Activated T-cell treated with anti-CD3 and anti-CD28 coated beads, Interleukin-2, amount 50 U/mL, for 4 hours (primary cell): ENCODE results near the gene SYPL1. TPM values are rescaled to one million over a fixed set of nuclear protein-coding genes. Genes with fewer than 3 reads are reported as not detected.

ENCODE experiments used
- ATAC-seq, 2 donors: fragments of 200-7000 bp; cut with Tn5 transposase; one replicate each; pipeline ENCODE4 v1.10.0; 2021
- DNase-seq: peaks from one replicate; pipeline ENCODE4 v3.0.0-alpha.2; 2020
- H3K27me3 Mint-ChIP-seq: one replicate; pipeline ENCODE4 v1.8.0; 2021; ENCODE audit warnings: low read depth, mixed read lengths
- H3K36me3 Mint-ChIP-seq: one replicate; pipeline ENCODE4 v1.8.0; 2022; ENCODE audit warnings: mixed read lengths; ENCODE audit not compliant: insufficient read depth
- H3K4me1 Mint-ChIP-seq: one replicate; pipeline ENCODE4 v1.8.0; 2021; ENCODE audit warnings: low read depth, mixed read lengths
- H3K4me3 Mint-ChIP-seq: one replicate; pipeline ENCODE4 v1.8.0; 2021; ENCODE audit warnings: mild to moderate bottlenecking, moderate library complexity, mixed read lengths
- H3K9me3 Mint-ChIP-seq: one replicate; pipeline ENCODE4 v1.8.0; 2021; ENCODE audit warnings: mixed read lengths
- total RNA-seq, 3 donors: library from RNA; stranded (reverse); gene quantifications; one replicate each; pipeline ENCODE4 v1.2.1, GENCODE V29; 2021

SYPL1 gene
- total RNA-seq, 3 donors from 2014 or later: 20.0 to 24.1 (median 21.5) TPM

DNA sequence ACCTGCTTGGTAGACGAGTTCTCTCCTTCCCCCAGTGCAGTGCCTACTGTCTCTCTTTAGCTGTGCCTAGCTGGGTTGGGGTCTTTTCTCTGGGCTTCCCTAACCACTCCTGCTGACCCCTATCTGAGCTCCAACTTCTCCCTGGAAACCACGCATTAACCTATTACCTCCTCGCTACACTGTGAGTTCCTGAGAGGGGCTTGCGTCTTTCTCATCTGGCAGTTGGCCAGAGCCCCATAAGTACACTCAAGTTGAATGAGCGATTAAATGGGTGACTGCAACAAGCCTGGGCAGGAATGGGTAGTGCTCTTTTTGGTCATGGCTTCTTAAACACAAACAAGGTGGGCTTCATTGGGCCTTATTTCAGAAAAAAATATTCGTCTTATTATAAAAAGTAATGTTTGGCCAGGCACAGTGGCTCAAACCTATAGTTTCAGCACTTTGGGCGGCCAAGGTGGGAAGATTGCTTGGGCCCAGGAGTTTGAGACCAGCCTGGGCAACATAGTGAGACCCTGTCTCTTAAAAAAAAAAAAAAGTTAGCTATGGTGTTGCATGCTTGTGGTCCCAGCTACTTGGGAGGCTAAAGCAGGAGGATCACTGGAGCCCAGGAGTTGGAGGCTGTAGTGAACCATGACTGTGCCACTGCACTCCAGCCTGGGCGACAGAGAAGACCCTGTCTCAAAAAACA lies 41.4 kb downstream of the SYPL1 start:
- ATAC-seq (no peak), DNase-seq (no peak)
- no peaks in the 10 kb centered on the region for H3K9me3 Mint-ChIP-seq
- no peaks in the 10 kb centered on the region for H3K27me3 Mint-ChIP-seq
- H3K4me1 Mint-ChIP-seq: peaks cover 40% of the 10 kb centered on the region
- peak overlapping the region; percentile 74 for H3K4me3 Mint-ChIP-seq
- H3K36me3 Mint-ChIP-seq: no peaks in the 10 kb centered on the region

- H3K27me3 Mint-ChIP-seq: no peaks in the 10 kb centered on the region
- H3K4me1 Mint-ChIP-seq: peaks cover 40% of the 10 kb centered on the region
- ATAC-seq: no peak
- H3K4me3 Mint-ChIP-seq: no peak overlapping the region
- no peaks in the 10 kb centered on the region for H3K9me3 Mint-ChIP-seq
- no peak for DNase-seq
- no peaks in the 10 kb centered on the region for H3K36me3 Mint-ChIP-seq
These were observed 41.9 kb downstream of the SYPL1 start for GRCh38 chr7:106070201-106070551.

DNA sequence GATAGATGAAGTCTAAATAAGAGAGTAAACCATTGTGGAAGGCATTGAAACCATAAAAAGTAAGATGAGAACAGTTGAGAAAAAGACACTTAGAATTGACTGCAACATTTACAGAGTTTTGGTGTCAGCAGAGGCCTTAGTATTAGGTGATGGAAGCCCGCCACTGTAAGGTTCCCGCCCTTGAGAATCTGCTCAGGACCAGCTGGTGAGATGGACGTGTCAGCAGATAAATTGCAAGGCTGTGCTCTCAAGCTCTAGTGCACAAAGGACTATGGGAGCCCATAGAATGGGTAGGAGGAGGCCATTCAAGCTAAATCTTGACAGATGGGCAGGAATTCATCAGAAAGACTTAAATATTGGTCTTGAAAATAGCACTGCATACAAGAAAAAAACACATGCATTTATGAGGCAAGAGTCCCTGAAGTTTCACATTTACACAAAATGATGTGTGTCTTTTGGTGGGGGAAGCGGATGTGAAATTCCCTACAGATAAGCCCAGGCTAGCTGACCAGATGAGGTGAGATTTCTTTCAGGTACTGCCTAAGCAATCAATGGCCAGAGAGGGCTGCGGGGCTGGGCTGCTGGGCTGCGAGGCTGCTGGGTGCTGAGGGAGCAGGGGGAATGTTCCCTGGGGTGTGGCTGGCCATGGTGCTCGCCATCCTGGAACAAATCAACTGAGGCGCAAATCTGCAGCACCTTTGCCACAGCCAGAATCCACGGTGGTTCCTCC lies 42.5 kb downstream of the SYPL1 start:
- DNase-seq (no peak), ATAC-seq (no peak)
- H3K4me3 Mint-ChIP-seq: no peak overlapping the region
- no peaks in the 10 kb centered on the region for H3K36me3 Mint-ChIP-seq
- H3K9me3 Mint-ChIP-seq: no peaks in the 10 kb centered on the region
- peaks cover 39% of the 10 kb centered on the region for H3K4me1 Mint-ChIP-seq
- no peaks in the 10 kb centered on the region for H3K27me3 Mint-ChIP-seq

GRCh38 chr7:106068986-106069385 lies 43.1 kb downstream of the SYPL1 start:
- Mint-ChIP-seq H3K9me3 (no peaks in the 10 kb centered on the region), H3K36me3 (no peaks in the 10 kb centered on the region), H3K27me3 (no peaks in the 10 kb centered on the region), H3K4me1 (peaks cover 36% of the 10 kb centered on the region), H3K4me3 (no peak overlapping the region)
- ATAC-seq (no peak), DNase-seq (no peak)

- peaks cover 32% of the 10 kb centered on the region for H3K4me1 Mint-ChIP-seq
- H3K36me3 Mint-ChIP-seq: no peaks in the 10 kb centered on the region
- H3K4me3 Mint-ChIP-seq: no peak overlapping the region
- ATAC-seq: no peak
- no peaks in the 10 kb centered on the region for H3K27me3 Mint-ChIP-seq
- no peaks in the 10 kb centered on the region for H3K9me3 Mint-ChIP-seq
- DNase-seq: no peak
These were observed 43.6 kb downstream of the SYPL1 start for GRCh38 chr7:106068538-106068961.

DNA sequence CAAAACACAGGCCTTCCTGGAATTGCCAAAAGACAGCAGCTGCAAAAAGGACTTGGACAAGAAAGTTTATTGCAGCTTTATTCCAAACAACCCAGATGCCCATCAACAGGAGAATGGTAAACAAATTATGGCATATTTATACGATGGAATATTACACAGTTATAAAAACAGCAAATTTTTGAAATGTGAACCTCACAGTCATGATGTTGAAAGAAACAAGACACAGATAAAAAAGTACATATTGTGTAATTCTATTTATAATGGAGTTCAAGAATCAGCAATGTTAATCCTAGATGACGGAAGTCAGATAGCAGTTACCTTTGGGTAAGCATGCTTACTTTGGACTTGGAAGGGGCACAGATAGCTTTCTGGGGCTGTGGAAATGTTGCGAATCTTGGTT lies 44.4 kb downstream of the SYPL1 start:
- Mint-ChIP-seq H3K4me3 (no peak overlapping the region), H3K4me1 (peaks cover 35% of the 10 kb centered on the region), H3K9me3 (no peaks in the 10 kb centered on the region), H3K27me3 (no peaks in the 10 kb centered on the region), H3K36me3 (no peaks in the 10 kb centered on the region)
- no peak for DNase-seq
- no peak for ATAC-seq

GRCh38 chr7:106065575-106066500 lies 46.3 kb downstream of the SYPL1 start:
- DNase-seq (no peak), ATAC-seq (no peak)
- H3K4me1 Mint-ChIP-seq: peaks cover 23% of the 10 kb centered on the region
- no peaks in the 10 kb centered on the region for H3K9me3 Mint-ChIP-seq
- no peak overlapping the region for H3K4me3 Mint-ChIP-seq
- H3K36me3 Mint-ChIP-seq: no peaks in the 10 kb centered on the region
- no peaks in the 10 kb centered on the region for H3K27me3 Mint-ChIP-seq

DNA sequence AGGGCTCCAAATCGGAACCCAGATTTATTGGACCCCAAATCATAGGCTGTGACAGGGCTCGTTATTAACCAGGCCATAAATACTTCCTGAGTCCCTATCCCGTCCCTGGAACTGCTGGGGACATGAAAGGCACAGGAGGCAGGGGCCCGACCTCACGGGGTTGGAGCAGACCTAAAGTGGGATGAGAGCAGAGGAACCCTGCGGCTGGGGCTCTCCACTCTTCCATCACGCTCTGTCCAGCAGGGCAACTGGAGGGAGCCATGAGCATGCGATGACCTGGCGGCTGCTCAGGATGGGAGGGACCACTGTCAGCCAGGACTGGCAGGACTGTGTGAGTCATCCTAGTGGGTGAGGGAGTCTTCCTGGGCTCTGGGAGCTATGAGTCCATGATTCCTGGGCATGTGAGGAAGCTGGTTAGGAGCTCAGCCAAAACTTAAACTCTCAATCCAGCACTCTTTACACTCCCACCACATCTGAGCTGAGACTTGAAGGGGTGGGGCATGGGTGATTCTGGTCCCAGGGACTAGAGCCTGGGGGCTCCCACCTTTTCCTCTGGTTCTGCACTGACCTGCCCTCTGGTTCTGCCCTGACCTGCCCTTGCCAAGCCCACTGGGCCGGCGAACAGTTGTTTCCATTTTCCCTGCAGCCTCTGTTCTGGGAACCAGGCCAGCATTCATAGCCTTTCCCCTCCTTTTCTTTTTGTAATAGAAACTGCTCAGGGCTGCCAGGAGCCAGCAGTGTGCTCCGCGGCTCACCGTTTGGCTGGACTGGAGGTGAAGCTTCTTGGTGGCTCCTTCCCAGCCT lies 47.1 kb downstream of the SYPL1 start:
- Mint-ChIP-seq H3K9me3 (no peaks in the 10 kb centered on the region), H3K4me1 (peaks cover 19% of the 10 kb centered on the region), H3K36me3 (no peaks in the 10 kb centered on the region), H3K4me3 (no peak overlapping the region), H3K27me3 (no peaks in the 10 kb centered on the region)
- ATAC-seq: no peak
- DNase-seq: no peak

GRCh38 chr7:106064316-106064715 lies 47.8 kb downstream of the SYPL1 start:
- Mint-ChIP-seq H3K9me3 (no peaks in the 10 kb centered on the region), H3K27me3 (no peaks in the 10 kb centered on the region), H3K4me1 (peaks cover 16% of the 10 kb centered on the region), H3K4me3 (no peak overlapping the region), H3K36me3 (no peaks in the 10 kb centered on the region)
- ATAC-seq: no peak
- DNase-seq: no peak

- H3K9me3 Mint-ChIP-seq: no peaks in the 10 kb centered on the region
- no peak for ATAC-seq
- H3K36me3 Mint-ChIP-seq: no peaks in the 10 kb centered on the region
- H3K4me3 Mint-ChIP-seq: no peak overlapping the region
- no peaks in the 10 kb centered on the region for H3K27me3 Mint-ChIP-seq
- DNase-seq: no peak
- H3K4me1 Mint-ChIP-seq: peaks cover 22% of the 10 kb centered on the region
These were observed 48.4 kb downstream of the SYPL1 start for GRCh38 chr7:106063692-106064091.

- no peaks in the 10 kb centered on the region for H3K36me3 Mint-ChIP-seq
- peaks cover 28% of the 10 kb centered on the region for H3K4me1 Mint-ChIP-seq
- DNase-seq (no peak), ATAC-seq (no peak)
- no peak overlapping the region for H3K4me3 Mint-ChIP-seq
- H3K27me3 Mint-ChIP-seq: no peaks in the 10 kb centered on the region
- no peaks in the 10 kb centered on the region for H3K9me3 Mint-ChIP-seq
These were observed 49.1 kb downstream of the SYPL1 start for GRCh38 chr7:106063024-106063423.

GRCh38 chr7:106062521-106062931 lies 49.6 kb downstream of the SYPL1 start:
- ATAC-seq (no peak), DNase-seq (no peak)
- H3K4me3 Mint-ChIP-seq: no peak overlapping the region
- peaks cover 33% of the 10 kb centered on the region for H3K4me1 Mint-ChIP-seq
- H3K27me3 Mint-ChIP-seq: no peaks in the 10 kb centered on the region
- no peaks in the 10 kb centered on the region for H3K9me3 Mint-ChIP-seq
- H3K36me3 Mint-ChIP-seq: no peaks in the 10 kb centered on the region

DNA sequence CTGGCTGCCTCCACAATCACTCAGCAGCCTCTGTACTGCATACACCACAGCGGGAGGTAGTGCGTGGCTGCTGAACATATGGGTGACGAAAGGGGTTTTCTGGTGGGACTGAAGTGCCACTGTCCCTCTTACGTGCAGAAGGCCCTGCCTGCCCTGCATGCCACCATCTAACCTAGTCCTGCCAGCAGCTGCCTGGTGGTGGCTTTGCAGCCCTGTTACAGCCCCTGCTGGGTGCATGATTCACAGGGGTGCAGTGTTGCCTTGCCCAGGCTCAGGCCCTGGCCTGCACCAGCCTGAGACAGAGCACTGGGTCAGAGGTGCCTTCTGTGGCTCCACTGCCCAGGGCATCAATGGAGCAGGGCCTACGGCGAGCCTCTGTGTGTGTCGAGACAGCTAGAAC lies 50.1 kb downstream of the SYPL1 start:
- H3K9me3 Mint-ChIP-seq: no peaks in the 10 kb centered on the region
- no peak overlapping the region for H3K4me3 Mint-ChIP-seq
- peaks cover 37% of the 10 kb centered on the region for H3K4me1 Mint-ChIP-seq
- no peaks in the 10 kb centered on the region for H3K27me3 Mint-ChIP-seq
- no peak for ATAC-seq
- H3K36me3 Mint-ChIP-seq: no peaks in the 10 kb centered on the region
- DNase-seq: no peak
